Calu3 (cell line): ENCODE measurements around the gene ZNF429. TPM values are rescaled to one million over a fixed set of nuclear protein-coding genes. Genes with fewer than 3 reads are reported as not detected.

Source experiments
- BruUV-seq: library from RNA; stranded (reverse); fragments of 400-500 nt; replicated peaks from 2 replicates; lab custom pipeline; 2021; lab: Mats Ljungman, UMichigan
- CTCF ChIA-PET: fragments of 300-600 bp; sonication (Branson Sonifier 250); formaldehyde crosslinking; loops from one replicate; lab custom pipeline; 2022; ENCODE audit warnings: antibody characterized with exemption; lab: Charles Lee
- DNase-seq: peaks from one replicate; pipeline ENCODE4 v3.0.0; 2022
- H3K27ac Mint-ChIP-seq: one replicate; pipeline ENCODE4 v1.8.0; 2022; ENCODE audit warnings: mixed read lengths; ENCODE audit not compliant: unreplicated experiment
- H3K27me3 Mint-ChIP-seq: one replicate; pipeline ENCODE4 v1.8.0; 2022; ENCODE audit warnings: mixed read lengths; ENCODE audit not compliant: unreplicated experiment
- H3K36me3 Mint-ChIP-seq: one replicate; pipeline ENCODE4 v1.8.0; 2022; ENCODE audit warnings: mild to moderate bottlenecking, moderate library complexity, mixed read lengths; ENCODE audit not compliant: insufficient read depth, unreplicated experiment
- H3K4me1 Mint-ChIP-seq: one replicate; pipeline ENCODE4 v1.8.0; 2022; ENCODE audit warnings: mild to moderate bottlenecking, low read depth, mixed read lengths; ENCODE audit not compliant: unreplicated experiment
- H3K4me3 Mint-ChIP-seq: one replicate; pipeline ENCODE4 v1.8.0; 2022; ENCODE audit warnings: mild to moderate bottlenecking, low read depth, moderate library complexity, mixed read lengths; ENCODE audit not compliant: unreplicated experiment
- H3K9me3 Mint-ChIP-seq: one replicate; pipeline ENCODE4 v1.8.0; 2022; ENCODE audit warnings: low read depth, mixed read lengths; ENCODE audit not compliant: unreplicated experiment
- intact Hi-C: fragments of 100-400 bp; cut with micrococcal nuclease; formaldehyde crosslinking; loops from one replicate; pipeline ENCODE4 v1.10.0; 2022; ENCODE audit not compliant: unreplicated experiment
- total RNA-seq: library from RNA; stranded (reverse); gene quantifications from 2 replicates; pipeline ENCODE4 v1.2.3, GENCODE V29; 2022
- TF ChIP-seq, protein P1 (sequence below): fragments of 200-600 bp; IDR thresholded peaks from one replicate; pipeline ENCODE4 v1.8.0; 2022; ENCODE audit warnings: antibody characterized with exemption; ENCODE audit not compliant: unreplicated experiment

Gene ZNF429
- total RNA-seq, 1 experiment from 2014 or later = 3.7 TPM

DNA sequence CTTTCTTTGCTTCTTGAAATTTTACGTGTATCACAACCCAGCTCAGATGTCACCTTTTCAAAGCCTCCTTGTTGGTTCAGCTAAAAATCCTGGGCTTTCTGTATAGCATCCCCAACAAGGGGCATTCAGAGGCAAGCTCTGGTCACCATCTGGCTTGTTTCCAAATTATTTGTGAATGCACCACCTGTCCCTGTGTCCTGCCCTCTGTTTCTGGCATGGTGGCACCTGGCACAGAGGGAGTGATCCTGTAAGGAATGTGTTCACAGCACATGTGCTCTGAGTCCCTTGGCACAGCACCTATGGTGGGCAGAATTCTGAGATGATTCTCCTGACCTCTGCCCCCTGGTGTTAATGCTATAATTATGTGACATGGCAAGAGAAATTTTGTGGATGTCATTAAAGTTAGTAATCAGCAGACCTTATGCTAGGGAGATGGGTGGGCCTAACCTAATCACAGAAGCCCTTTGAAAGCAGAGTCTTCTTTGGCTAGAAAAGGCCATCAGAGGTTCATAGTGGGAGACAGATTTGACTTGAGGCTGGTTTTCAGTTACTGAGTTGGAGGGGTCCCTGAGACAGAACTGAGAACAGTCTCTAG is 76.3 kb downstream of the ZNF429 start:
- H3K4me1 Mint-ChIP-seq = no peaks in the 10 kb centered on the region
- TF ChIP-seq, protein P1, sequence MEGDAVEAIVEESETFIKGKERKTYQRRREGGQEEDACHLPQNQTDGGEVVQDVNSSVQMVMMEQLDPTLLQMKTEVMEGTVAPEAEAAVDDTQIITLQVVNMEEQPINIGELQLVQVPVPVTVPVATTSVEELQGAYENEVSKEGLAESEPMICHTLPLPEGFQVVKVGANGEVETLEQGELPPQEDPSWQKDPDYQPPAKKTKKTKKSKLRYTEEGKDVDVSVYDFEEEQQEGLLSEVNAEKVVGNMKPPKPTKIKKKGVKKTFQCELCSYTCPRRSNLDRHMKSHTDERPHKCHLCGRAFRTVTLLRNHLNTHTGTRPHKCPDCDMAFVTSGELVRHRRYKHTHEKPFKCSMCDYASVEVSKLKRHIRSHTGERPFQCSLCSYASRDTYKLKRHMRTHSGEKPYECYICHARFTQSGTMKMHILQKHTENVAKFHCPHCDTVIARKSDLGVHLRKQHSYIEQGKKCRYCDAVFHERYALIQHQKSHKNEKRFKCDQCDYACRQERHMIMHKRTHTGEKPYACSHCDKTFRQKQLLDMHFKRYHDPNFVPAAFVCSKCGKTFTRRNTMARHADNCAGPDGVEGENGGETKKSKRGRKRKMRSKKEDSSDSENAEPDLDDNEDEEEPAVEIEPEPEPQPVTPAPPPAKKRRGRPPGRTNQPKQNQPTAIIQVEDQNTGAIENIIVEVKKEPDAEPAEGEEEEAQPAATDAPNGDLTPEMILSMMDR = no peak
- intact Hi-C loops = no loop called here
- no peaks in the 10 kb centered on the region for H3K36me3 Mint-ChIP-seq
- BruUV-seq = no TSS peak
- no peaks in the 10 kb centered on the region for H3K27me3 Mint-ChIP-seq
- no peak for DNase-seq
- peaks cover 4% of the 10 kb centered on the region for H3K9me3 Mint-ChIP-seq
- CTCF ChIA-PET = no interaction called here
- no peak overlapping the region for H3K4me3 Mint-ChIP-seq
- H3K27ac Mint-ChIP-seq = no peak overlapping the region

DNA sequence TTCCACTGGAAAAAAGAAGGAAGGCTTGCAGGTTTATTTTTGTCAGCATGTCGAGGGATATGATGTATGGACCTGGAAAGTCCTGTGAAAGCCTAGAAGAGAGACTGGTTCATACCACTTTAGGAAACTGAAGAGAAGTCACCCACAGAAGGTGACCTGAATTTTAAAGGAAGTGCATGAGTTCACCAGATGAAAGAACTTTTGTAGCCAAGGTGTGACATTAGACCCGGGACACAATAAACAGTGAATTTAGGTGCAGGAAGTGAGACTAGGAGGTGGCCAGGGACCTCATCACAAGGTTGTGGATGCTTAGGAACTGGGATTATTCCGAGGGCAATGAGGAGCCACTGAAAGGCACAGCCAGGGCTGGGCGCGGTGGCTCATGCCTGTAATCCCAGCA is 79.1 kb downstream of the ZNF429 start:
- no peak overlapping the region for H3K4me3 Mint-ChIP-seq
- BruUV-seq = no TSS peak
- CTCF ChIA-PET = no interaction called here
- H3K27ac Mint-ChIP-seq = no peak overlapping the region
- TF ChIP-seq, protein P1 = no peak
- no peaks in the 10 kb centered on the region for H3K36me3 Mint-ChIP-seq
- no peaks in the 10 kb centered on the region for H3K4me1 Mint-ChIP-seq
- DNase-seq = no peak
- H3K9me3 Mint-ChIP-seq = peaks cover 1% of the 10 kb centered on the region
- H3K27me3 Mint-ChIP-seq = no peaks in the 10 kb centered on the region
- intact Hi-C loops = no loop called here

DNA sequence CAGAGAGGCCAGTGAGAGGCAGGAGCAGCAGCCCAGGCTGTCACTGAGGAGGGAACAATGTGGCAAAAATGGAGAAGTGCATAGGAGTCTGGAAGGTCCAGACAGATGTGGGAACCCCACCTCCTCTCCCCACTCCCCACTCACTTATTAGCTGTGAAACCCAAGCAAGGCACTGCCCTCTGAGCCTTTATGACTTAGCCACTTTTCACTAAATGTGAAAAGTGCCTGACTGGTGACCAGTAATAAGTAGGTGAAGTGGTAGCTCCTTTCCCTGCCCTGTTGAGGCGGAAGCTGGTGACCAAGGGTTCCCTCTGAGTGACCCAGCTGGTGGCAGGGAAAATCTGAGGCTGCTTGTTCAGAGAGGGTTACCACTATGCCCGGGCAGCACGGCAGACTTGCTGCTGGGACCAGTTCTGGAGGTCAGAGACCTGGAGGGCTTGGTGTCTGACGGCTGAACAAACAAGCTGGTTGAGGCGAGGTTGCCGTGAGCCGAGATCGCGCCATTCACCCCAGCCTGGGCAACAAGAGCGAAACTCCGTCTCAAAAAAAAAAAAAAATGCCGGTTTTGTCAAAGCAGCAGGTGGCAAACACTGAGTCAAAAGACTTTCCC is 80.0 kb downstream of the ZNF429 start:
- intact Hi-C loops = no loop called here
- Mint-ChIP-seq H3K4me3 (no peak overlapping the region), H3K27me3 (no peaks in the 10 kb centered on the region), H3K36me3 (no peaks in the 10 kb centered on the region), H3K4me1 (no peaks in the 10 kb centered on the region), H3K27ac (no peak overlapping the region), H3K9me3 (peaks cover 3% of the 10 kb centered on the region)
- CTCF ChIA-PET = no interaction called here
- no peak for DNase-seq
- TF ChIP-seq, protein P1 = no peak
- BruUV-seq = no TSS peak

DNA sequence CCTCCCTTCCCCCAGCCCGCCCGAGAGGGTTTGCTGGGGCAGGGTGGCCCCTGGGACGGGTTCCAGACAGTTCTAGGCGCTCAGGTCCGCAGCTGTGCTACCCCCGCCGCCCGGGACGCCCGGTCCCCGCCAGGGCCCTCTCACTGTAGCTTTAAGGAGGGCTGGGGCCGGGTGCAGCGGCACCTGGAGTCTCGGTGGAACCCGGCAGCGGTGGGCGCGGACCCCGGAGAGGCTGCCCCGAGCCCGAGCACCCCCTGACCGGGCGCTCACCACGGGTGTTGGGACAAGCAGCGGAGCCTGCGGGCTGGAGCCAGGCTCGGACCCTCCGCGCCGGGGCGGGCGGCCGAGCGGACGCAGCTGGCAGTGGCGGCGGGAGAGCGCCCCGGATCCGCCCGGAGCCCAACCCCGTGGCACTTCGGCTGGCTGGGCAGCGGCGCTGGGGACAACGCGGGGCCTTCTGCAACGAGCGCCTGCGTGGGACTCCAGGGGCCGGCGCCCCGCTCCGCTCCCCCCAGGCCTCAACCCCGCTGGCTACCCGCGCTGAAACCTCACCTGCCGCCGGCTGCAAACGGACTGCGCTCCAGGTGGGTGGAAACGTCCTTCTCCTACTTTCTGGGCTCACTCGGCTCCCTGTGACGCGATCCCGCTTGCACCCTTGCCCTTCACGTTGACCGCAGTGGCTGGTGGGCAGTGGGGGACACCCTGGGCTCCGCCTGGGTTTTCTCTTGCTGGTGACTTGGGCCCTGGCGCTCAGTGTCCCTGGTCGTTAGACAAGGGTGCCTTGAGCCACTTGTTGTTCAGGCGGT is 81.1 kb downstream of the ZNF429 start:
- CTCF ChIA-PET = interaction anchor here (0.7 kb wide), 1 partner anchor 17 kb away, joined by 7 read pairs; no protein-coding TSS in a partner anchor
- TF ChIP-seq, protein P1 = no peak

More for the DNA sequence above, 81.1 kb downstream of the ZNF429 start:
- H3K36me3 Mint-ChIP-seq = no peaks in the 10 kb centered on the region
- no peak overlapping the region for H3K27ac Mint-ChIP-seq
- no TSS peak for BruUV-seq
- no peak for DNase-seq
- no peaks in the 10 kb centered on the region for H3K4me1 Mint-ChIP-seq
- intact Hi-C loops = no loop called here
- H3K4me3 Mint-ChIP-seq = no peak overlapping the region
- no peaks in the 10 kb centered on the region for H3K27me3 Mint-ChIP-seq
- H3K9me3 Mint-ChIP-seq = peaks cover 6% of the 10 kb centered on the region
